ENCODE results near the gene IFI27. TPM values are rescaled to one million over a fixed set of nuclear protein-coding genes. Genes with fewer than 3 reads are reported as not detected.

IFI27 gene
- total RNA-seq, 1 donor from 2014 or later: 478 TPM

DNA sequence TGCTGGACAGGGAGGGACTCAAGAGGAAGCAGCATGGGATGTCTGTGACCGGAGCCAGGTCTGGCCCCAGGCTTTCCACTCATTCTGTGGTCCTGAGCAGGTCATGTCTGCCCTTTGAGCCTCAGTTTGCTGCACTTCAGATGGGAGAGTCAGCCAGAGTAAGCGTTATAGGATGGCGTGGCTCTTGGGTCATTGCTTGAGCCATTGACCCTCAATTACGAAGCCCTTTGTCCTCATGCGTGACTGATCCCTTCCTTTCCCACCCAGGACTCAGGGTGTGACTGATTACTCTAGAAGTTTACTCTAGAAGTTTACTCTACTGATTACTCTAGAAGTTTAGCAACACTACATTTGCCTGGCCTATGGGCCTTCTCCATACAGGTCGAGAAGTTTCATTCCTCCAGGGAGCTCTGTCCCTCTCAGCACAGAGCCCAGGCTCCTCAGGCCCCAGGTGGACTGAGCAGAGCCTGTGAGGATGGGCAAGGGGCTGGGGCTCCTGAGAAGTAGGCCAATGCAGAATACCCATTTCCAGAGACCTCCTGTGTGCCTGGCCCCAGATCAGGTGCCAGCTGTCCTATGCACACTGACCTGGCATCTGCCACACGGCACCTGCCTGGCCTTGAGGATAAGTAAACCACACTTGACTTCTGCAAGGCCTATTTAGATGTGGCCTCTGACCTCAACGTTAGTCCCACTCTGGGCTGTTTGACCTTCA, 7.6 kb upstream of the IFI27 start:
- no peak for DNase-seq (ENCODE audit: low spot score)

DNA sequence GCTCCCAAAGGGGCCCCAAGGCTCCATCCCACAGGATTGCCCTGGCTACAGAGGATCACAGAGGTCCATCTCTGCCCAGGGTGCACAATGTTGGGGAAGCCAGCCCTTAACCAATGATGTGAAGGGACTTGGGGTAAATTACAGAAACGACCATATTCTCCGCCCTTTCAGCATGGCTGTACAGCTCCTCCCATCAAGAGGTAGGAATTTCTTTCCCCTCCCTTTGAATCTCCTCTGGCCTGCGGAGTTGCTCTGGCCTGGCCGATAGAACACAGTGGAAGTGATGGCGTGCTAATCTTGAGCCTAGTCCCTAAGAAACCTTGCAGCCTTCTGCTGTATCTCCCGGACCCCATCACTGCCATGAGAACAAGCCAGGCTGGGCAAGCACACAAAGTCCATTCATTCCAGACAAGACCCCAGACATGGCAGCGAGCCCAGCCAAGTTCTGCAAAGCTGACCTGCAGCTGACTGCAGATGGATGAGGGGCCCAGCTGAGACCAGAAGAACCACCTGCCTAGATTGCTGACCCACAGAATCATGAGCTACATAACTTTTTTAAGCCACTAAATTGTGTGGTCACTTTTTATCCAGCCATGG, 6.9 kb upstream of the IFI27 start:
- no peak for DNase-seq (ENCODE audit: low spot score)

- no peak for DNase-seq (ENCODE audit: low spot score)
Observed at GRCh38 chr14:94104731-94105130, 5.8 kb upstream of the IFI27 start.

GRCh38 chr14:94109915-94110250, 653 bp upstream of the IFI27 start:
- DNase-seq (ENCODE audit: low spot score): no peak

- DNase-seq (ENCODE audit: low spot score): no peak
Observed at GRCh38 chr14:94111276-94112095, 950 bp downstream of the IFI27 start.

DNA sequence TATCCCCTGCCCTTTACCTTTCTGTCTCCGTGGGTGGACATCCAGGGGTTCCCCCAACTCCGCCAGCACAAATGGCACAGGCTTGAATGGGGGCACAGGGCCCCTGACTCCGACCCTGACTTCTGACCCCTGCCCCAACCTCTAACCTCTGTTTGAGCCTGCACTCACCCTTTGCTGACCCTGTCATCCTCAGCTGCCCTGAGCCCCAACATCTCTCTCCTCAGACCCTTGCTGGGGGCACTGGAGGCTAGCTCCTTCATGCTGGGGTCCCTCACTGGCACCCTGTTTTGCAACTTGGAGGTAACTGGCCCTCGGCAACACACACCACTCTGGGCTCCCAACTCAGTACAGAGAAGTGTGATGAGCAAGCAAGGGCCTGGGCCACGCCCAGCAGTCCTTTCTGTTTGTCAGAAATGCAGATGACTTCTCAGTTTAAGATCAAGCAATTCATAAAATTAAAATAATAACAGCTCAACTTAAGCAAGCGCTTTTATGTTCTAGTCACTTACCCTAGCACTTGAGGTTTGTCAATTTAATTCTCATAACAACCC, 2.1 kb downstream of the IFI27 start:
- no peak for DNase-seq (ENCODE audit: low spot score)

DNA sequence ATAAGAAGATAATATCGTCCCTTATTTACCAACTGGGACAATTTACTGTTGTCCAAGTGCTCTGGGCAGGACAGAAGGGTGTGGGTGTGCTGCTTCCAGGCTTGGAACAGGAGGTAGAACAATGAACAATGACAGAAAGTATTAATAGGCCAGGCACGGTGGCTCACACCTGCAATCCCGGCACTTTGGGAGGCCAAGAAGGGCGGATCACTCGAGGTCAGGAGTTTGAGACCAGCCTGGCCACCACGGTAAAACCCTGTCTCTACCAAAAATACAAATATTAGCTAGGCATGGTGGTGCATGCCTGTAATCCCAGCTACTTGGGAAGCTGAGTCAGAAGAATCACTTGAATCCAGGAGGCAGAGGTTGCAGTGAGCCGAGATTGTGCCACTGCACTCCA, 2.5 kb downstream of the IFI27 start:
- no peak for DNase-seq (ENCODE audit: low spot score)

GRCh38 chr14:94113490-94113889, 3.0 kb downstream of the IFI27 start:
- DNase-seq (ENCODE audit: low spot score): peak; percentile 86

- no peak for DNase-seq (ENCODE audit: low spot score)
Observed at GRCh38 chr14:94113908-94114588, 3.5 kb downstream of the IFI27 start.

- DNase-seq (ENCODE audit: low spot score): no peak
Observed at GRCh38 chr14:94114589-94115057, 4.1 kb downstream of the IFI27 start.

GRCh38 chr14:94115058-94115591, 4.6 kb downstream of the IFI27 start:
- DNase-seq (ENCODE audit: low spot score): peak; percentile 54

DNA sequence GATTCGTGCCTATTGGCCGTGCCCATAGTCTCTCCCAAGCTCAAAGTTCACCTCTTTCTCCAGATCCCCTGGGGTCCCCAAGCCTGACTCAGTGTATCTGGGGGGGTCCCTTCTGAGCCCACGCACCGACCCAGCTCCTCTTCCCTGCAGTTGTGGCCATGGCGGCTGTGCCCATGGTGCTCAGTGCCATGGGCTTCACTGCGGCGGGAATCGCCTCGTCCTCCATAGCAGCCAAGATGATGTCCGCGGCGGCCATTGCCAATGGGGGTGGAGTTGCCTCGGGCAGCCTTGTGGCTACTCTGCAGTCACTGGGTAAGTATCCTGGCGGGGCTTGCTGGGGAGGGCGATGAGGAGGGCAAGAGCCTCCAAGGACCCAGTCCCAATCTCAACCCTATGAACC, 5.1 kb downstream of the IFI27 start:
- DNase-seq (ENCODE audit: low spot score): no peak

DNA sequence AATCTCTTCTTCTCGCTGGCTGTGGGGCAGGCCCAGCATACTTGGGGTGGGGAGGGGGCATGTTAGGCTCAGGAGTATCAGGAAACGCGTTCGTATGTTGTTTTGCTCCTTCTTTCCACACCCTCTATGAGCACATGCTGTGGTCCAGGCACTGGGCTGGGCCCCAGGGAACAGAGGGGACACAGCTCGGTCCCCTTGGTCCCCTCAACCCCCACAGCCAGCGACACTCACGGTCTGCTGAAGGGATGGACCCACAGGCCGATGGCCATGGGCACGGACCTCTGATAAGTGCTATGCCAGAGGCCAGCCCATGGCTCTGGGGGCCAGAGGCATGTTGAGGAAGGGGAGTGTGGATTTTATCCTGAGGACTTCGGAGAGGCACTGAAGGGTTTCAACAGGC, 6.2 kb downstream of the IFI27 start:
- DNase-seq (ENCODE audit: low spot score): no peak

GRCh38 chr14:94117856-94118255, 7.3 kb downstream of the IFI27 start:
- DNase-seq (ENCODE audit: low spot score): no peak

DNA sequence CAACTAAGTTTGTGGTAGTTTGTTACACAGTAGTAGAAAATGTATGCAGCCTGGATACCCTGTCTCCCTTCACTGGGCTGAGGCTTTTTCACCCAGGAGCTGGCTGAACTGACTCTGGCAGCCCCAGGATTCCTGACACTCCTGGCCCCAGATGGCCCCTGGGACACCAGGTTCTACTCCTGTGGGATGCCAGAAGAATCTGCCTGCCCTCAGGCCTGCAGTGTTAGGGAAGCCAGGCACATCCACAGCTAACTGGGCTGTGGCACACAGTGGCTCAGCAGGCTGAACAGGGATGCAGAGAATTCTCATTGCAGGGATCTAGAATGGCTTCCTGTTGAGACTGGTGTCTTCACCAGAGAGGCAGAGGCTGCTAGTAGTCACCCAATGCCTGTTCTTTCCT, 8.5 kb downstream of the IFI27 start:
- DNase-seq (ENCODE audit: low spot score): no peak

- no peak for DNase-seq (ENCODE audit: low spot score)
Observed at GRCh38 chr14:94120667-94121340, 10.3 kb downstream of the IFI27 start.

- DNase-seq (ENCODE audit: low spot score): no peak
Observed at GRCh38 chr14:94121485-94121884, 10.9 kb downstream of the IFI27 start.

DNA sequence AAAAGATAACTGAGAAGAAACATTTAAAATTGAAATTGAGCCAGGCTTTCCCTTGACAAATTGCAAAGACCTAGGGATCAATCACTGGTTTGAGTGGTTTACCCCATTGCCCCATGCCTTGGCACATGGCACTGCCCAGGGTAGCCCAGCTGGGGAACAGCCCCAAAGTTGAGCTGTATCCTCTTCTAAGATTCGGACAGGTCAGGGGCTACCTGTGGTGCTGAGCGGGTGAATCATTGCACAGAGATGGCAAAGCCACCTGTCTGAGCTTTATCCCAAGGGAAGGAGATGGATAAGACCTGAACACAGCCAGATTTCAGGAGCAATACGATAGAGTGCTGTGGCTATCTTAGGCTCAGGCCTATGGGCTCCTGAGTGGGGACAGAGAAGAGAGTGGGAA, 11.9 kb downstream of the IFI27 start:
- no peak for DNase-seq (ENCODE audit: low spot score)

GRCh38 chr14:94123296-94123695, 12.8 kb downstream of the IFI27 start:
- no peak for DNase-seq (ENCODE audit: low spot score)

GRCh38 chr14:94123868-94124267, 13.3 kb downstream of the IFI27 start:
- peak; percentile 8 for DNase-seq (ENCODE audit: low spot score)

Data from mucosa of gallbladder (tissue), 1 donor.